Panc1 (cell line): ENCODE measurements around the gene SIX3. TPM values are rescaled to one million over a fixed set of nuclear protein-coding genes. Genes with fewer than 3 reads are reported as not detected.

Experiments
- ATAC-seq: fragments of 200-7000 bp; cut with Tn5 transposase; 2 replicates; pipeline ENCODE4 v1.9.1; 2020; ENCODE audit warnings: mild to moderate bottlenecking, moderate library complexity
- BruUV-seq: library from RNA; stranded (reverse); fragments of 400-500 nt; replicated peaks from 2 replicates; lab custom pipeline; 2021; lab: Mats Ljungman, UMichigan
- CTCF ChIA-PET: fragments of 300-600 bp; sonication (Branson Sonifier 250); formaldehyde crosslinking; loops from one replicate; lab custom pipeline; 2022; ENCODE audit warnings: antibody characterized with exemption; lab: Charles Lee
- POLR2A ChIA-PET: fragments of 300-600 bp; sonication (Branson Sonifier 250); formaldehyde crosslinking; loops from one replicate; lab custom pipeline; 2022; ENCODE audit warnings: antibody characterized with exemption; lab: Charles Lee
- DNase-seq: peaks from one replicate; pipeline ENCODE4 v3.0.0-alpha.2; 2010; ENCODE audit warnings: low read depth, low spot score
- H3K27ac ChIP-seq: 2 replicates; pipeline ENCODE4 v1.5.1; 2011; ENCODE audit warnings: mild to moderate bottlenecking, low read length, inconsistent platforms
- H3K27me3 ChIP-seq: fragments of 200-500 bp; sonication (Bioruptor generic); 2 replicates; pipeline ENCODE4 v1.6.0; 2014; ENCODE audit warnings: low read length, inconsistent platforms; ENCODE audit not compliant: control insufficient read depth, insufficient read depth
- H3K36me3 ChIP-seq: fragments of 200-500 bp; sonication (Bioruptor generic); 2 replicates; pipeline ENCODE4 v1.5.1; 2014; ENCODE audit warnings: inconsistent platforms, mild to moderate bottlenecking, low read length, moderate library complexity; ENCODE audit not compliant: control insufficient read depth, insufficient read depth
- H3K4me1 ChIP-seq: 2 replicates; pipeline ENCODE4 v1.5.1; 2011; ENCODE audit warnings: inconsistent platforms, mild to moderate bottlenecking, low read length, moderate library complexity; ENCODE audit not compliant: control insufficient read depth, insufficient read depth
- H3K4me3 ChIP-seq, 2 experiments: 2 replicates each; pipeline ENCODE4 v1.5.1; 2011 to 2012; ENCODE audit warnings: low read depth in 2 of 2, low read length in 2 of 2, mild to moderate bottlenecking in 2 of 2, inconsistent platforms in 1 of 2, moderate library complexity in 1 of 2
- H3K9me3 ChIP-seq: fragments of 200-500 bp; sonication (Bioruptor generic); 2 replicates; pipeline ENCODE4 v1.5.1; 2014; ENCODE audit warnings: low read depth, mild to moderate bottlenecking, inconsistent platforms, low read length, moderate library complexity; ENCODE audit not compliant: control insufficient read depth, insufficient read depth
- POLR2AphosphoS5 ChIP-seq: IDR thresholded peaks from 2 replicates; pipeline ENCODE4 v1.6.1; 2012; ENCODE audit warnings: mild to moderate bottlenecking, low read depth, low read length, moderate library complexity
- SIN3A ChIP-seq: IDR thresholded peaks from 2 replicates; pipeline ENCODE4 v1.6.1; 2012; ENCODE audit warnings: low read depth, mild to moderate bottlenecking, low read length, moderate library complexity, borderline replicate concordance; ENCODE audit not compliant: insufficient read depth
- TCF7L2 ChIP-seq: IDR thresholded peaks from 2 replicates; pipeline ENCODE4 v1.6.1; 2011; ENCODE audit warnings: mild to moderate bottlenecking, low read depth, low read length, inconsistent platforms
- in situ Hi-C: cut with HindIII; loops from 2 replicates; pipeline ENCODE4 v1.10.0; 2016; ENCODE audit warnings: low sequenced_read_pairs, low pct_unique_long_range_greater_than_20kb
- intact Hi-C: fragments of 100-400 bp; cut with micrococcal nuclease; formaldehyde crosslinking; loops from one replicate; pipeline ENCODE4 v1.10.0; 2022; ENCODE audit not compliant: unreplicated experiment
- total RNA-seq: library from RNA; stranded (reverse); gene quantifications from one replicate; pipeline ENCODE4 v1.2.1, GENCODE V29; 2021; ENCODE audit not compliant: unreplicated experiment
- TF ChIP-seq, protein P1 (sequence below), 2 experiments: IDR thresholded peaks; 2 replicates each; pipeline ENCODE4 v1.6.1; 2011 to 2012; ENCODE audit warnings: low read depth in 2 of 2, control low read depth in 1 of 2, low read length in 1 of 2, mild to moderate bottlenecking in 1 of 2, moderate library complexity in 1 of 2; ENCODE audit not compliant: insufficient read depth in 1 of 2
- TF ChIP-seq, protein P2 (sequence below): fragments of 450-650 bp; IDR thresholded peaks from 2 replicates; pipeline ENCODE4 v1.5.1; 2017; ENCODE audit warnings: mild to moderate bottlenecking

Gene SIX3
- total RNA-seq, 1 experiment from 2014 or later, result 0.21 TPM

DNA sequence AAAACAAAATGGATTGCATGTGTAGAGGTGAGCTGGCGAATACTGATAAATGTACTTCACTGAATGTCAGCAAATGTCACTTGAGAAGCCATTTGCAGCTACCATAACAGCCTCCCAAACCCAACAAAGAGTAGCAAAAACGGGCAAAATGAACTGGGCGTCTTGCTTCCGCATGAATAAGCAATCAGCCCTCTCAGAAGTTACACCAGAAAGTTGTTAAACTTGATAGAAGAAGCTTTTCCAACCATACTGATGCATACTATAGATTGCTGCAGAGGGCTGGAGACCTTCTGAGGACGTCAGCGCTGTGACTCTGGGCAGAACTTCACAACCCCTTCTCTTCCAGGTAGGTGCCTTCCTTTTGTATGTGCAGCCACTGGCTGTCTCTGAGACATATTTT, 18.7 kb upstream of the SIX3 start:
- H3K36me3 ChIP-seq, result no peaks in the 10 kb centered on the region
- no peaks in the 10 kb centered on the region for H3K9me3 ChIP-seq
- intact Hi-C loops, result no loop called here
- POLR2A ChIA-PET, result no interaction called here
- no peak for TF ChIP-seq TCF7L2
- TF ChIP-seq, protein P1, sequence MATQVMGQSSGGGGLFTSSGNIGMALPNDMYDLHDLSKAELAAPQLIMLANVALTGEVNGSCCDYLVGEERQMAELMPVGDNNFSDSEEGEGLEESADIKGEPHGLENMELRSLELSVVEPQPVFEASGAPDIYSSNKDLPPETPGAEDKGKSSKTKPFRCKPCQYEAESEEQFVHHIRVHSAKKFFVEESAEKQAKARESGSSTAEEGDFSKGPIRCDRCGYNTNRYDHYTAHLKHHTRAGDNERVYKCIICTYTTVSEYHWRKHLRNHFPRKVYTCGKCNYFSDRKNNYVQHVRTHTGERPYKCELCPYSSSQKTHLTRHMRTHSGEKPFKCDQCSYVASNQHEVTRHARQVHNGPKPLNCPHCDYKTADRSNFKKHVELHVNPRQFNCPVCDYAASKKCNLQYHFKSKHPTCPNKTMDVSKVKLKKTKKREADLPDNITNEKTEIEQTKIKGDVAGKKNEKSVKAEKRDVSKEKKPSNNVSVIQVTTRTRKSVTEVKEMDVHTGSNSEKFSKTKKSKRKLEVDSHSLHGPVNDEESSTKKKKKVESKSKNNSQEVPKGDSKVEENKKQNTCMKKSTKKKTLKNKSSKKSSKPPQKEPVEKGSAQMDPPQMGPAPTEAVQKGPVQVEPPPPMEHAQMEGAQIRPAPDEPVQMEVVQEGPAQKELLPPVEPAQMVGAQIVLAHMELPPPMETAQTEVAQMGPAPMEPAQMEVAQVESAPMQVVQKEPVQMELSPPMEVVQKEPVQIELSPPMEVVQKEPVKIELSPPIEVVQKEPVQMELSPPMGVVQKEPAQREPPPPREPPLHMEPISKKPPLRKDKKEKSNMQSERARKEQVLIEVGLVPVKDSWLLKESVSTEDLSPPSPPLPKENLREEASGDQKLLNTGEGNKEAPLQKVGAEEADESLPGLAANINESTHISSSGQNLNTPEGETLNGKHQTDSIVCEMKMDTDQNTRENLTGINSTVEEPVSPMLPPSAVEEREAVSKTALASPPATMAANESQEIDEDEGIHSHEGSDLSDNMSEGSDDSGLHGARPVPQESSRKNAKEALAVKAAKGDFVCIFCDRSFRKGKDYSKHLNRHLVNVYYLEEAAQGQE (IDR thresholded peaks at IDR 0.05; ENCODE audit: insufficient read depth in 1 of 2, low read depth in 2 of 2, low read length in 1 of 2), result no peak
- TF ChIP-seq POLR2AphosphoS5, result no peak
- no peak for TF ChIP-seq SIN3A
- TF ChIP-seq, protein P2, sequence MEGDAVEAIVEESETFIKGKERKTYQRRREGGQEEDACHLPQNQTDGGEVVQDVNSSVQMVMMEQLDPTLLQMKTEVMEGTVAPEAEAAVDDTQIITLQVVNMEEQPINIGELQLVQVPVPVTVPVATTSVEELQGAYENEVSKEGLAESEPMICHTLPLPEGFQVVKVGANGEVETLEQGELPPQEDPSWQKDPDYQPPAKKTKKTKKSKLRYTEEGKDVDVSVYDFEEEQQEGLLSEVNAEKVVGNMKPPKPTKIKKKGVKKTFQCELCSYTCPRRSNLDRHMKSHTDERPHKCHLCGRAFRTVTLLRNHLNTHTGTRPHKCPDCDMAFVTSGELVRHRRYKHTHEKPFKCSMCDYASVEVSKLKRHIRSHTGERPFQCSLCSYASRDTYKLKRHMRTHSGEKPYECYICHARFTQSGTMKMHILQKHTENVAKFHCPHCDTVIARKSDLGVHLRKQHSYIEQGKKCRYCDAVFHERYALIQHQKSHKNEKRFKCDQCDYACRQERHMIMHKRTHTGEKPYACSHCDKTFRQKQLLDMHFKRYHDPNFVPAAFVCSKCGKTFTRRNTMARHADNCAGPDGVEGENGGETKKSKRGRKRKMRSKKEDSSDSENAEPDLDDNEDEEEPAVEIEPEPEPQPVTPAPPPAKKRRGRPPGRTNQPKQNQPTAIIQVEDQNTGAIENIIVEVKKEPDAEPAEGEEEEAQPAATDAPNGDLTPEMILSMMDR, result no peak
- ATAC-seq (no peak), DNase-seq (no peak)
- no peak overlapping the region for H3K4me3 ChIP-seq
- no TSS peak for BruUV-seq
- in situ Hi-C loops, result no loop called here
- no peaks in the 10 kb centered on the region for H3K4me1 ChIP-seq
- CTCF ChIA-PET, result no interaction called here
- H3K27ac ChIP-seq, result no peak overlapping the region
- peaks cover 15% of the 10 kb centered on the region for H3K27me3 ChIP-seq

DNA sequence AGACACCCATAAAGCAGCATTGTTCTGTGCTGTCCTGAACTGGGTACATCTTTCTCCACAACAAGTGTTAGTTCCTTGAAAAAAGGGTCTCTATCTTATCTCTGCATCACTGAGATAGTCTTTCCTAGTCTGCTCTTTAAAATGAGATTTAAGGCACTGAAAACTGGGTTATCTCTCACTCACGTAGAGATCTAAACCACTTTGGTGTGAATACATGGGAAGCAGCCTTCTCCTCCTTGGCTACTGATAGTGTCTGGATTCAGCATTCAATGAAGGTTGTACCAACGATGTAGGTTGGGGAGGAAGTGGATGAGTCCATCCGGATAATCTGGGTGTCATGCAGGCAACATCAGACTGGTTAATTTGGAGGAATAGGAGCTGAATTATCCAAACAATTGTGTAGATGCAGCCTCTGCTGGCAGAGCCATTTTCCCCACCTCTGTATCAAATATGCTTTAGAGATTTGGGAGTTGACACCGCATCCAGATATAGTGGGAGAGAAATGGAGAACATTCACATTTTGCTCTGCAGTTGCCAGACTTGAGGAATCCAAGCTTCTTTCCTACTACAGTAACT, 15.9 kb upstream of the SIX3 start:
- DNase-seq, result no peak
- H3K27me3 ChIP-seq, result peaks cover 15% of the 10 kb centered on the region
- in situ Hi-C loops, result no loop called here
- no TSS peak for BruUV-seq
- no peaks in the 10 kb centered on the region for H3K9me3 ChIP-seq
- no peak overlapping the region for H3K4me3 ChIP-seq
- intact Hi-C loops, result no loop called here
- ChIA-PET POLR2A (no interaction called here), CTCF (interaction anchor here (0.7 kb wide), 1 partner anchor 201 kb away, joined by 3 read pairs; no protein-coding TSS in a partner anchor)
- no peaks in the 10 kb centered on the region for H3K4me1 ChIP-seq
- H3K27ac ChIP-seq, result no peak overlapping the region
- no peaks in the 10 kb centered on the region for H3K36me3 ChIP-seq
- TF ChIP-seq, protein P1 (IDR thresholded peaks at IDR 0.05; ENCODE audit: insufficient read depth in 1 of 2, low read depth in 2 of 2, low read length in 1 of 2), result no peak
- TF ChIP-seq POLR2AphosphoS5 (no peak), TCF7L2 (no peak), SIN3A (no peak)
- TF ChIP-seq, protein P2, result no peak
- no peak for ATAC-seq
